ENCODE data around the gene NELFB. TPM values are rescaled to one million over a fixed set of nuclear protein-coding genes. Genes with fewer than 3 reads are reported as not detected.

NELFB gene
- total and polyA plus RNA-seq, 9 of the 15 experiments (the other 6 are each of a cell fraction or from before 2014, with no cell fraction given): 0.24 to 84.0 (median 29.7) TPM

- TF ChIP-seq ZBTB33 (CRISPR knock-in tag; IDR thresholded peaks at IDR 0.05) (no peak; the same call in 1 of the 2 replicates), KLF1 (tag; IDR thresholded peaks at IDR 0.05) (peak; percentile 91; the same call in 1 of the 2 replicates), ZNF79 (CRISPR knock-in tag; IDR thresholded peaks at IDR 0.05; ENCODE audit: low read depth) (no peak), ILF3 (IDR thresholded peaks at IDR 0.05; ENCODE audit: borderline replicate concordance) (no peak), KLF16 (IDR thresholded peaks at IDR 0.05) (peak; percentile 12; the same call in 1 of the 2 replicates), ZNF518B (CRISPR knock-in tag; IDR thresholded peaks at IDR 0.05) (no peak), ASH1L (IDR thresholded peaks at IDR 0.05; ENCODE audit: borderline replicate concordance, low read depth, partially characterized antibody) (no peak), ZNF644 (tag; IDR thresholded peaks at IDR 0.05; ENCODE audit: low read depth) (no peak), POLR3A (IDR thresholded peaks at IDR 0.05; ENCODE audit: borderline replicate concordance, extremely low read depth, insufficient read depth, insufficient read length) (no peak), HDAC8 (tag; IDR thresholded peaks at IDR 0.05) (peak; percentile 58; the same call in 1 of the 2 replicates), IRF2 (CRISPR knock-in tag; IDR thresholded peaks at IDR 0.05) (no peak), ARID2 (IDR thresholded peaks at IDR 0.05) (no peak), CTBP1 (IDR thresholded peaks at IDR 0.05; ENCODE audit: borderline replicate concordance) (peak; percentile 91; the same call in 1 of the 2 replicates), RAD51 (IDR thresholded peaks at IDR 0.05; ENCODE audit: borderline replicate concordance, low read depth) (no peak), ERF (CRISPR knock-in tag; IDR thresholded peaks at IDR 0.05) (peak; percentile 91), HLTF (IDR thresholded peaks at IDR 0.05) (no peak), PML (IDR thresholded peaks at IDR 0.05; ENCODE audit: low read length) (no peak), ZZZ3 (IDR thresholded peaks at IDR 0.05) (no peak), CBFB (CRISPR knock-in tag; IDR thresholded peaks at IDR 0.05) (no peak), ZNF384 (IDR thresholded peaks at IDR 0.05; ENCODE audit: low read depth, low read length) (no peak), ZBTB17 (CRISPR knock-in tag; IDR thresholded peaks at IDR 0.05) (0 out of 2 replicates have a peak, but pooled peaks have one; percentile 65)
- TF ChIP-seq, protein P1, sequence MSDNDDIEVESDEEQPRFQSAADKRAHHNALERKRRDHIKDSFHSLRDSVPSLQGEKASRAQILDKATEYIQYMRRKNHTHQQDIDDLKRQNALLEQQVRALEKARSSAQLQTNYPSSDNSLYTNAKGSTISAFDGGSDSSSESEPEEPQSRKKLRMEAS (CRISPR knock-in tag; IDR thresholded peaks at IDR 0.05): peak; percentile 58
- TF ChIP-seq, protein P2, sequence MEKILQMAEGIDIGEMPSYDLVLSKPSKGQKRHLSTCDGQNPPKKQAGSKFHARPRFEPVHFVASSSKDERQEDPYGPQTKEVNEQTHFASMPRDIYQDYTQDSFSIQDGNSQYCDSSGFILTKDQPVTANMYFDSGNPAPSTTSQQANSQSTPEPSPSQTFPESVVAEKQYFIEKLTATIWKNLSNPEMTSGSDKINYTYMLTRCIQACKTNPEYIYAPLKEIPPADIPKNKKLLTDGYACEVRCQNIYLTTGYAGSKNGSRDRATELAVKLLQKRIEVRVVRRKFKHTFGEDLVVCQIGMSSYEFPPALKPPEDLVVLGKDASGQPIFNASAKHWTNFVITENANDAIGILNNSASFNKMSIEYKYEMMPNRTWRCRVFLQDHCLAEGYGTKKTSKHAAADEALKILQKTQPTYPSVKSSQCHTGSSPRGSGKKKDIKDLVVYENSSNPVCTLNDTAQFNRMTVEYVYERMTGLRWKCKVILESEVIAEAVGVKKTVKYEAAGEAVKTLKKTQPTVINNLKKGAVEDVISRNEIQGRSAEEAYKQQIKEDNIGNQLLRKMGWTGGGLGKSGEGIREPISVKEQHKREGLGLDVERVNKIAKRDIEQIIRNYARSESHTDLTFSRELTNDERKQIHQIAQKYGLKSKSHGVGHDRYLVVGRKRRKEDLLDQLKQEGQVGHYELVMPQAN (IDR thresholded peaks at IDR 0.05; ENCODE audit: borderline replicate concordance): peak; percentile 45; the same call in 1 of the 2 replicates
Observed at GRCh38 chr9:137218754-137219271, 36.3 kb upstream of the NELFB start (continued).
